NB4 (cell line): Measurements from ENCODE around the gene PLEKHG3.

Experiments used
- CTCF ChIP-seq: IDR thresholded peaks from one replicate; pipeline ENCODE4 v1.5.1; 2012; ENCODE audit warnings: low read depth, low read length
- MAX ChIP-seq: IDR thresholded peaks from 2 replicates; pipeline ENCODE4 v1.6.1; 2011; ENCODE audit warnings: low read depth, low read length
- MYC ChIP-seq: IDR thresholded peaks from 2 replicates; pipeline ENCODE4 v1.6.1; 2011; ENCODE audit warnings: low read depth, low read length
- POLR2A ChIP-seq: IDR thresholded peaks from 2 replicates; pipeline ENCODE4 v1.6.1; 2011; ENCODE audit warnings: mild to moderate bottlenecking; ENCODE audit not compliant: insufficient read length; ENCODE audit errors: extremely low read depth

GRCh38 chr14:64658201-64658600 is 46.0 kb upstream of the PLEKHG3 start:
- TF ChIP-seq CTCF: no peak
- TF ChIP-seq MYC: no peak
- TF ChIP-seq MAX: no peak
- TF ChIP-seq POLR2A: no peak
